Hematopoietic multipotent progenitor cell treated with erythropoietin and hydrocortisone succinate and interleukin-3 and kit ligand, for 4 days (in vitro differentiated cells): ENCODE data around the gene PPP1CA.
A peak's percentile ranks its signal among the peaks of the same experiment; 100 is the strongest.
"Not testable (repeated sequence)": the region's sequence is repeated elsewhere in the genome, so short reads cannot be mapped to it uniquely, and the experiment has no call there.

Experiments used
- DNase-seq: peaks from one replicate; pipeline ENCODE4 v3.0.0-alpha.2; 2015

The PPP1CA gene

DNA sequence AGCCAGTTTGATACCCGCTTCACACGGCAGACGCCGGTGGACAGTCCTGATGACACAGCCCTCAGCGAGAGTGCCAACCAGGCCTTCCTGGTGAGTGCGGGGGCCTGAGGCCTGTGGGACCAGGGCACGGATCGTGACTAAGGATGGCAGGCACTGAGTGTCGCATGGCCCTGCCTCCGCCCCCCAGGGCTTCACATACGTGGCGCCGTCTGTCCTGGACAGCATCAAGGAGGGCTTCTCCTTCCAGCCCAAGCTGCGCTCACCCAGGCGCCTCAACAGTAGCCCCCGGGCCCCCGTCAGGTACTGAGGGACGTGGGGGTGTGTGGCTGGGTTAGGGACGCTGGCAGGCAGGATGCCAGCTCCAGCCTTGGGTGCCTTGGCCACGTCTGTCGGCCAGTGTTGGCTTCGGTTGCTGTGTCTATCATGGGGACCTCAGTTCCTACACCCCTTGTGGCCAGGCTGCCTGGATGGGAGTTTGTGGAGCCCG is 32.8 kb upstream of the PPP1CA start:
- no peak for DNase-seq

DNA sequence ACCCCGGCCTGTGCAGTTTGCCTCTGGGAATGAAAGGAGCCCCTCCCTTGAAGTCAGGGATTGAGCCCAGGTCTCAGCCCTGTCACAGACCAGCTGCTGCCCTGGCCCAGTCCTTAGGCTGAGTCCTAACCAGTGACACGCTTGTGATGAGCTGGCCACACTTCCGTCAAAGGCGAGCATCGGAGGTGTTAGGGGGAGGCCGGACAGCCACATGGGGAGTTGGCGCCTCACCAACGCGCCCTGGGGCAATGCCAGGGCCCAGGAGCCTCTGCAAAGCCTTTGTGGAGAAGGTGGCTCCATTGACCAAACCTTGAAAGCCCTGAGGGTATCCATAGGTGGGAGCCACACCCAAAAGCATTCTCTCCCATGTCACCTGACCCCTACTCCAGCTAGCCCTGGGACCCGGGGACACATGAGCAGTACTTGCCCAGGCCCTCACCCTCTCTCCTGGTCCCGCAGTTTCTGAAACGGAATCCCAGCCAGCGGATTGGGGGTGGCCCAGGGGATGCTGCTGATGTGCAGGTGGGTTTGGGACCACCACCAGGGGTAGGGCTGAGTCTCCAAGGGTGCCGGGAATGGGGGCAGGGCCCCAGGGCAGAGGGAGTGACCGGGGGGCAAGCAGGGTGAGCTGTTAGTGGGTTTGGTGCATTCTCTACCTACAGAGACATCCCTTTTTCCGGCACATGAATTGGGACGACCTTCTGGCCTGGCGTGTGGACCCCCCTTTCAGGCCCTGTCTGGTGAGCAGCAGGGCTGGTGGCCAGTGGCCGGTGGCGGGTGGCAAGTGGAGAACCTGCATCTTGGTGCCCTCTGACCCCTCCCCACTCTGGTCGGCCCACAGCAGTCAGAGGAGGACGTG is 32.1 kb upstream of the PPP1CA start:
- DNase-seq, result no peak

DNA sequence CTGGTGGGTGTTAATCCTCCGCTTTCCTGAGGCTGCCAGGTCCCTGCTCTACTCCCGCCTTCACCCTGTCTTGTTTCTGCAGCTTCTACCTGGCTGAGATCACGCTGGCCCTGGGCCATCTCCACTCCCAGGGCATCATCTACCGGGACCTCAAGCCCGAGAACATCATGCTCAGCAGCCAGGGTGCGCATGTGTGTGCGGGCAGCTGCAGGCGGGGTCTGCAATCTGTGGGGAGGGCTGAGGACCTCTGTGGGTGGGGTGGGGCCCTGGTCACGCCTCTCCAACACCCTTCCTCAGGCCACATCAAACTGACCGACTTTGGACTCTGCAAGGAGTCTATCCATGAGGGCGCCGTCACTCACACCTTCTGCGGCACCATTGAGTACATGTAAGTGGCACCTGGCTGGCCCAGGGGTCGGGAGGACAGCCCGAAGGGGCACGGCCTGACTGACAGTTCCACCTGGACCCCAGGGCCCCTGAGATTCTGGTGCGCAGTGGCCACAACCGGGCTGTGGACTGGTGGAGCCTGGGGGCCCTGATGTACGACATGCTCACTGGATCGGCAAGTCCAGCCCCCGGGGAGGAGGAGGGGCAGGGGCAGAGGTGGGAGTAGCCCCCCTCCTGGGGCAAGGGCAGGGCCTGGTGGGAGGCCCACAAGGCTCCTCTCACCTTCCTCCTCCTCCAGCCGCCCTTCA is 31.1 kb upstream of the PPP1CA start:
- DNase-seq, result no peak

DNA sequence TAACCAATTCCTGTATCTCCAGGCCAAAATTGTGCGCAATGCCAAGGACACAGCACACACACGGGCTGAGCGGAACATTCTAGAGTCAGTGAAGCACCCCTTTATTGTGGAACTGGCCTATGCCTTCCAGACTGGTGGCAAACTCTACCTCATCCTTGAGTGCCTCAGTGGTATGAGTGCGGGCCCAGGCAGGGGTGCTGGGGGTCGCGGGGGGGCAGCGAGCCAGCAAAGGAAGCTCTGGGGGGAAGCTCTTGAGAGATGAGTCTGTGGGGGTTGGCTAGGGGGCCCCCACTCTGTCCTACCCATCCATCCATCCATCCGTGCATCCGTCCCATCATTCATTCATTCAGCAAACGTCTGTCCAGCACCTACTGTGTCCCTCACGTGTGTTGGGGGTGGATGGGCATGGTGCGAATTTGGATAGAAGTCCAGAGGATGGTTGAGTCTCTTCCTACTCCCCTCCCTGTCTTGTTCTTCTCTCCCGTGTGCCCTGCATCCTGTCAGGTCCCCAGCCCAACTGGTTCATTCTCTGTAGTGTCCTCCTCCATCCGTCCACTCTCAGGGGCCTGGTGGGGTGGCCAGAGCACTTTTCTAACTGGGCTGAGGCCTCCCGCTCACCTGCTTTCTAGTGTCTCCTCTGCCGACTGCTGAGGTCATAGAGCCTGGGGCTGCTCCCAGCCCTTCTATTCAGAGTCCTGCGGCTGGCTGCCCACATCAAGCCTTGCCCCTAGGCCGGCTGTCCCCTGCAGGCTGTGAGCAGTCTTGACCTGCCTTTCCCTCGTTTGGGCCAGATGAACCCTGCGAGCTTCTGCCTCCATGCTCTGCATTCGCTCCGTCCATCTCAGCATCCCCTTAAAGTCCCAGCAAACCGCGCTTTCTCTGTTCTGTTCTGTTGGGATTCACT is 29.9 kb upstream of the PPP1CA start:
- no peak for DNase-seq

DNA sequence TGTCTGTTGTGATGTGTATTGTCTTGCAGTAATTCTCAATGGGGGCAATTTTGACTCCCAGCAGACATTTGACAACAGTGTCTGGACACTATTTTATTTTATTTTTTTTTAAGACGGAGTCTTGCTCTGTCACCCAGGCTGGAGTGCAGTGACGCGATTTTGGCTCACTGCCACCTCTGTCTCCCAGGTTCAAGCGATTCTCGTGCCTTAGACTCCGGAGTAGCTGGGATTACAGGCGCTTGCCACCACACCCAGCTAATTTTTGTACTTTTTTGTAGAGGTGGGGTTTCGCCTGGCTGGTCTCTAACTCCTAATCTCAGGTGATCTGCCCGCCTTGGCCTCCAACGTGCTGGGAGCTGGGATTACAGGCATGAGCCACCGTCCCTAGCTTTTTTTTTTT is 28.1 kb upstream of the PPP1CA start:
- DNase-seq, result no peak

DNA sequence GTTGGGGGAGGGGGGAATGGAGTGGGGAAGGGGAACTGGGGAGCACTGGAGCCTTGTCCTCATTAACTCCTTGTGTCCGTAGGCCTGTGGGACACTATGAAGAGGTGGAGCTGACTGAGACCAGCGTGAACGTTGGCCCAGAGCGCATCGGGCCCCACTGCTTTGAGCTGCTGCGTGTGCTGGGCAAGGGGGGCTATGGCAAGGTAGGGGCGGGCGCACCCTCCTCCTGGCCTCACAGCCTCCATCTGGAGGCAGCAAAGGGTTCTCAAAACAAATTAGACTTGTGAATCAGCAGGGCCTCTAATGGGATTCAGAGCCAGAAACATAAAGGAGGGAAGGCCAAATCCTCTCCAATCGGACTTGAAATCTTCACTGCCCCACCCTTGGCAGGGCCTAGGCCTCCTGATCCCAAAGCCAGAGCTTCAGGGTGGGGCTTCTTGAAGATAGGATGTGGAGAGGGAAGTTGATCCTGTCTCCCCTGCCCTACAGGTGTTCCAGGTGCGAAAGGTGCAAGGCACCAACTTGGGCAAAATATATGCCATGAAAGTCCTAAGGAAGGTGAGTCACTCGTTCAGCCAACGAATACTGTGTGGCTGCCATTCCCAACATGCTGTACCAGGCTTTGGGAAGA is 27.5 kb upstream of the PPP1CA start:
- peak; percentile 29 for DNase-seq

DNA sequence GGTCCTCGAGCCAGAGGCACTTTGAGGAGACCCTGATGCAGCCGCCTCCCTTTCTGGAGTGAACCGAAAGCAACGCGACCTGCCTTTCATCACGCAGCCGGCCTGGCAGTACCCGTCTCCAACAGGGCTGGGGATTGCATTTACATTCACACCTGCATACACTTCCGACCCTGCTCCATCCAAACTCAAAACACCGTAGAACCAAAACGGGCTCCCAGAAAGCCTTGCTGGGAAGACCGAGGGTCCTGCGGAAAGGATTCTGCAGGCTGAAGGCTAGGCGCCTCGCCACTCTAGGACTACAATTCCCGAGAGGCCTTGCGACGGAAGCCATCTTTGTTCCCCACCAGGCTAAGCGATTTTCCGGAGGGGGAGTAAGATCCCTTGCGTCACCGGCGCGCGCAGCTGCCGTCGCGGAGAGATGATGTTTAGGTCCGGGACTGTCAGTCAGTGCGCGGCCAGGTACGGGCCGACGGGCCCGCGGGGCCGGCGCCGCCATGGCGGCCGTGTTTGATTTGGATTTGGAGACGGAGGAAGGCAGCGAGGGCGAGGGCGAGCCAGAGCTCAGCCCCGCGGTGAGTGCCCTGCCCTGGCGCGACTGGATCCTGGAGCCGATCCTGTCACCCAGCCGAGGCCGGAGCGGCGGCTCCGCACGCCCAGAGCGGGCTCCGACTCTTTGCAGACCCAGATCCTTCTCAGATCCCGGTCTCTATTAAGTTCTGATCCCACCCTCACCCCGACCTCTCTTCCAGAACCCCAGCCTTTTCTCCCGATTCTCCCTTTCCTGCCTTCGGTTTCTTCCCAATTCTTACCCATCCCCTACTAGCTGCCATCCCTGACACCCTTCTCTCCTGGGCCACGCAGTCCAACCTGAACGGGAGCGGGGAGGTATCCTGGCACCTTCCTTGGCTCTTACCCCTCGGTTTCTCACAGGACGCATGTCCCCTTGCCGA is 26.7 kb upstream of the PPP1CA start, which contains the start of gene RPS6KB2:
Gene RPS6KB2 (plus strand): TSS at position 443 of the 950 bp plus-strand sequence. CDS start 52 bp downstream, at position 495.
- DNase-seq, result peak; percentile 98

DNA sequence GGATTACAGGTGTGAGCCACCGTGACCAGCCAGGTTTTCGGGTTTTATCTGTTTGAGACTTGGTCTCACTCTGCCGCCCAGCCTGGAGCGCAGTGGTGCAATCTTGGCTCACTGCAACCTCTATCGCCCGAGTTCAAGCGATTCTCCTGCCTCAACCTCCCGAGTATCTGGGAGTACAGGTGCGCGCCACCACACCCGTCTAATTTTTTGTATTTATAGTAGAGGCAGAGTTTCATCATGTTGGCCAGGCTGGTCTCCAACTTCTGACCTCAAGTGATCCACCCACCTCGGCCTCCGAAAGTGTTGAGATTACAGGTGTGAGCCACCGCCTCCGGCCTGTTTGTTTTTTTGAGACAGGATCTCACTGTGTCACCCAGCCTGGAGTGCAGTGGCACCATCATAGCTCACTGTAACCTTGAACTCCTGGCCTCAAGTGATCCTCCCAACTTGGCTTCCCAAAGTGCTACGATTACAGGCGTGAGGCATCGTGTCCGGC is 25.8 kb upstream of the PPP1CA start:
- not testable (repeated sequence) for DNase-seq

DNA sequence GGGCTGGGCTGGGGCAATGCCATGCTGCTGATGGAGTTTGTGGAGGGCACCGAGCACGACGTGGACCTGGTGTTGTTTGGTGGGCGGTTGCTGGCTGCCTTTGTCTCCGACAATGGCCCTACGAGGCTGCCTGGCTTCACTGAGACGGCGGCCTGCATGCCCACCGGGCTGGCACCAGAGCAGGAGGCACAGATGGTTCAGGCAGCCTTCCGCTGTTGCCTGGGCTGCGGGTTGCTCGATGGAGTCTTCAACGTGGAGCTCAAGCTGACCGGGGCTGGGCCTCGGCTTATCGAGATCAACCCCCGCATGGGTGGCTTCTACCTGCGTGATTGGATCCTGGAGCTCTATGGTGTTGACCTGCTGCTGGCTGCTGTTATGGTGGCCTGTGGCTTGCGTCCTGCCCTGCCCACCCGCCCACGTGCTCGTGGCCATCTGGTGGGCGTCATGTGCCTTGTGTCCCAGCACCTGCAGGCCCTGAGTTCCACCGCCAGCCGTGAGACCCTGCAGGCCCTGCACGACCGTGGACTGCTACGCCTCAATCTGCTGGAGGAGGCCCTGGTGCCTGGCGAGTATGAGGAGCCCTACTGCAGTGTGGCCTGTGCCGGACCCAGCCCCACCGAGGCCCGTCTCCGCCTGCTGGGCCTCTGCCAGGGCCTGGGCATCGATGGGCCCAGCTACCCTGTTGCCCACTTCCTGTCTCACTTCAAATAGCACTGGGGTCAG is 22.4 kb upstream of the PPP1CA start:
- DNase-seq, result no peak

DNA sequence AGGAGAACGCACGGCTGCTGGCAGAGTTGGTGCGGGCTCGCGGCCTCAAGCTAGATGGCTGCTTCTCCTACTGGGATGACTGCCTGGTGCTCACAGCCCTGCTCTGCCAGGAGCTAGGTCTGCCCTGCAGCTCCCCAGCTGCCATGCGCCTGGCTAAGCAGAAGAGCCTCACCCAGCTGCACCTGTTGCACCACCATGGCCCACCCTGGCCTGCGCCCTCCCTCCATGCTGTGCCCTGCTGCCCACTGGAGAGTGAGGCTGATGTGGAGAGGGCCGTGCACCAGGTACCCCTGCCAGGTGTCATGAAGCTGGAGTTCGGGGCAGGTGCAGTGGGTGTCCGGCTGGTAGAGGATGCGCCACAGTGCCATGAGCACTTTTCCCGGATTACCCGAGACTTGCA is 21.8 kb upstream of the PPP1CA start:
- no peak for DNase-seq

DNA sequence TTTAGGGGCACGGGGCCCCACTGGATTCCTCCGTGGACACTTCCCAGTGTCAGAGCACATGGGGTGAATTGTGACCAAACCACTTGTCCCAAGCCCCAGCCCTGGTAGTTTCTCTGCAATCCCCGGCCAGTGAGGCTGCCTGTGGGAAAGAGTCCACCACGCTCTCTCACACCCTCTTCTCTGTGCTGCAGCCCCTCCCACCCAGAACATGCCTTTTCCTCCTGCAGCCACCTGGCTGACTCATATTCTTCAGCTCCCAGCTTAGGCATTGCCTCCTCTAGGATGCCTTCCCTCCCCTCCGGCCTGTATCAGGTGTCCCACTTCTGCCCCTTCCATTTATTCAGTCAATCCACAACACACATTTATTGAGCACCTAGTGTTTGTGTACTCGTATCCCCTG is 21.2 kb upstream of the PPP1CA start:
- DNase-seq, result no peak

DNA sequence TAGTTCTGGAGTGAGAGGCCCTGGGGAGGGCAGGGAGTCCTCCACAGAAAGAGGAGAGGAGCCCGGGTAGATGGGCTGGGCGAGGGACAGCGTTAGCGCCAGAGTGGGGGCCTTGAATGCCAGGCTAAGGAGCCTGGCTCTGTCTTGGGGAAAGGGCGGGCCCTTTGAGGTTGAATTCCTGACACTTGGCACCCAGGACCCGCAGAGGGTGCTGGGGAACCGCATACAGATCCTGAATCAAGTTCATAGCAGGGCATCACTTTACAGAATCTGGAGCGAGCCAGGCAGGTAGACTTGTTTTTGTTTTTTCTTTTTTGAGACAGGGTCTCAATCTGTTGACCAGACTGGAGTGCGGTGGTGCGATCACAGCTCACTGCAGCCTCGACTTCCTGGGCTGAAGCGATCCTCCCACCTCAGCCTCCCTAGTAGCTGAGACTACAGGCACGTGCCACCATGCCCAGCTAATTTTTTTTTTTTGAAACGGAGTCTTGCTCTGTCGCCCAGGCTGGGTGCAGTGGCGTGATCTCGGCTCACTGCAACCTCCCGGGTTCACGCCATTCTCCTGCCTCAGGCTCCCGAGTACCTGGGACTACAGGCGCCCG is 19.9 kb upstream of the PPP1CA start:
- no peak for DNase-seq

DNA sequence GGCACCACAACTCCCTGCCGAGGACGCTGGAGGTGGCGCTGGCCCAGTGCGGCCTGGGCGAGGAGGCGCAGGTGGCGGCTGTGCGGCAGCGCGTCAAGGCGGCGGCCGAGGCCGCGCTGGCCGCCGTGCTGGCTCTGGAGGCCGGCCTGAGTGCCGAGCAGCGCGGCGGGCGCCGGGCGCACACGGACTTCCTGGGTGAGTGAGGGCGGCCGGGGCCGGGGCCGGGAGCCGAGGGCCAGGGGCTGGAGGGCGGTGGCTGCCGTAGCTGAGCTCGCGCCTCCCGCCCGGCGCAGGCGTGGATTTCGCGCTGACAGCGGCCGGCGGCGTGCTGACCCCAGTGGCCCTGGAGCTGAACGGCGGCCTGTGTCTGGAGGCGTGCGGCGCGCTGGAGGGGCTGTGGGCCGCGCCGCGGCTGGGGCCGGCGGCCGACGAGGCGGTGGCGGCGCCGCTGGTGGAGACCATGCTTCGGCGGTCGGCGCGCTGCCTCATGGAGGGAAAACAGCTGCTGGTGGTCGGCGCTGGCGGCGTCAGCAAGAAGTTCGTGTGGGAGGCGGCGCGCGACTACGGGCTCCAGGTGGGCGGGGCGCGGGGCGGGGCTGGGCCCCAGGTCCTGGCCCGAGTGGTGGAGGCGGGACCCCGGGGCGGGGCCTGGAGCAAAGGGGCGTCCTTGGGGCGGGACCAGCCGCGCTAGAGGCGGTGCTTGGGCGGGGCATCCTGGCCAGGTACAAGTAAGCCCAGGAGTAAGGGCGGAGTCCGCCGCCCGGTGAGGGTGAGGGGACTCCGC is 19.2 kb upstream of the PPP1CA start:
- peak; percentile 97 for DNase-seq

DNA sequence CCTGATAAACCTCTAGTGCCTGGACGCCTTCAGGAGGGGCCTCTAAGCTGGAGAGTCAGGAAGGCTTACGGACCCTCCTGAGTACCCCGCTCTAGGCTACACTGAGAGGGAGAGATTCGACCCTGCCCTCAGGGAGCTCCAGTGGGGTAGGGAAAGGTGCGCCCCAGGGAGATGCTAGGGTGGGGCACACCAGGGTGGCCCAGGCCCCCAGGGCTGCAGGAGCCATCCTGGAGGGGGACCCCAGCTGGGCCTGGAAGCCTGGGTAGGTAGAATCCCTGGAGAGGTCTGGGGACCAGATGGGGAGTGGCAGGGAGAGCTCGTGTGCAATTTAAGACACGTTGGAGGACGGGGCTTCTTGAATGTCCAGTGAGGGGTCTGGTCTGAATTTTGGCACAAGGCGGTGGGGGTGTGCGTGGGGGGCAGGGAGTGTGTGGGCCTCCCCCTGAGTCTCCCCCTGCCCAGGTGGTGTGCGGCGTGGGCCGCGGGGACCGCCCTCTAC is 18.5 kb upstream of the PPP1CA start:
- no peak for DNase-seq

DNA sequence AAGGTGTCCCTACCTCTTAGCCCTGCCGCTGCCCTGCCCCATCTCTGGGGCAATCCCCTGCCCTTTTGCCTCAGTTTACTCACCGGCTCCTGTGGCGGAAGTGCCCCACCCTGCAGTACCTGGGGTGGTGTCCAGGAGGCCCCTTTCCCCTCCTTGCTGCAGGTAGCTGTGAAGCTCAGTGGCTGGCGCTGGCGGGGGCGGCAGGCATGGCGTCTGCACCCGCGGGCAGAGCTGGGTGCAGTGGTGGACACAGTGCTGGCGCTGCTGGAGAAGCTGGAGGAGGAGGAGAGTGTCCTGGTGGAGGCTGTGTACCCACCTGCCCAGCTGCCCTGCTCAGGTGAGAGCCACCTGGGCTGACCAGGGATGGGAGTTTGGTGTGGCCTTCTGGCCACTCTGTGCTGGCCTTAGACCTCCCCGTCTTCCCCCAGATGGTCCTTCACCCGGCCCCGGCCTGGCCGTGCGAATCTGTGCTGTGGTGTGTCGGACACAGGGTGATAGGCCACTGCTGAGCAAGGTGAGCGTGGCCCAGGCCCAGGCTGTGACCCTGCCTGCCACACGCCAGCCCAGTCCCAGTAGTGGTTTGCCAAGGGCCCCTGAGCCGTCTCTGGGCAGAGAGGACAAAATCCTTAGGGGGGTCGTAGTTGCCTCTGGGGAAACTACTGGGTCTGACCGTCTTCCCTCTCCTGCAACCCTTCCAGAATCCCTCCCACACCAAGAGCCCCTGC is 17.8 kb upstream of the PPP1CA start:
- no peak for DNase-seq

DNA sequence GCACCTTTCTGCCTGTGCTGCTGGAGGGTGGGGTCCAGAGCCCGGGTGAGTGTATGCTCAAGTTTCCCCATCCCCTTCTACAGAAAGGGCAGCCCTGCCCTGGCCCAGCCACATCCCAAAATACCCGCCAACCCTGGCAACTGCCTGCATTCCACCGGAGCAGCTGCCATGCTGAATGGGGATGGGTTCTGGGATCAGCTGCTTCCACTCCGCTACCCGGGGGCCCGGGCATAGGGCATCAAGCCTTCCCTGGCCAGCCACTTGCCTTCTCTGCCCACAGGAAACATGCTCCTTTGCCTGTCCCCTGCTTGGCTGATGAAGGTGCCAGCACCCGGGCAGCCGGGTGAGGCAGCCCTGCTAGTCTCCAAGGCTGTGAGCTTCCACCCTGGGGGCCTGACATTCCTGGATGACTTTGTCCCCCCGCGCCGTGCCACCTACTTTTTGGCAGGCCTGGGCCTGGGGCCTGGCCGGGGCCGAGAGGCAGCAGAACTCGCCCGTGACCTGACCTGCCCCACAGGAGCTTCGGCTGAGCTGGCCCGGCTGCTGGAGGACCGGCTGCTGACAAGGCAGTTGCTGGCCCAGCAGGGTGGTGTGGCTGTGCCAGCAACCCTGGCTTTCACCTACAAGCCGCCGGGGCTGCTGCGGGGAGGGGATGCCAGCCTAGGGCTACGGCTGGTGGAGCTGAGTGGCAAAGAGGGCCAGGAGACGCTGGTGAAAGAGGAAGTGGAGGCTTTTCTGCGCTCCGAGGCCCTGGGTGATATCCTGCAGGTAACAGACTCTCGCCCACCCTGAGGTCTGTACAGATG is 17.0 kb upstream of the PPP1CA start:
- peak; percentile 76 for DNase-seq

DNA sequence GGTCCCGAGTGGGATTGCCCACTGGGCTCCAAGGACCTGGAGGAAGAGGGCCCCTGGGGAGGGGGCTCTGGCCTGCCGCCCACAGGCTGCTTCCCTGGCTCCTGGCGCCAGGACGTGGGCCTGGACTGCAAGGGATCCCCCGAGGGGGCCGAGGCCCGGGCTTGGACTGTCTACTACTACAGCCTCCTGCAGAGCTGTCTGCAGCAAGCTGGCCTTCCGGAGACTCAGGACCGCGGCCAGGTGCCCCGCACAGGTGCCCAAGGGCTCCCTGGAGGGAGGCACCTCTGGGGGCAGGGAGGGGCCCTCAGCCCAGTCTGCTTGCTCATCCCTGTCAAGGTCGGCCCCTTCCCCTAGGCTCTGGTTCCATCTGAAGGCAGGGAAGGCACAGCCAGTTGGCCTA is 15.8 kb upstream of the PPP1CA start:
- DNase-seq, result no peak
